Naive thymus-derived CD4-positive, alpha-beta T cell (primary cell): ENCODE data around the gene UBP1. TPM values are rescaled to one million over a fixed set of nuclear protein-coding genes. Genes with fewer than 3 reads are reported as not detected.
"Not testable (repeated sequence)": the region's sequence is repeated elsewhere in the genome, so short reads cannot be mapped to it uniquely, and the experiment has no call there.

Experiments
- ATAC-seq: fragments of 150-1000 bp; cut with Tn5 transposase; 2 replicates; pipeline ENCODE4 v1.10.0; 2021; ENCODE audit warnings: mild to moderate bottlenecking, moderate library complexity
- CTCF ChIA-PET: fragments of 350-600 bp; sonication (Branson Sonifier 250); formaldehyde crosslinking; loops from one replicate; lab custom pipeline; 2021; ENCODE audit warnings: antibody characterized with exemption; lab: Charles Lee
- POLR2A ChIA-PET: fragments of 350-600 bp; sonication (Branson Sonifier 250); formaldehyde crosslinking; loops from one replicate; lab custom pipeline; 2021; ENCODE audit warnings: antibody characterized with exemption, inconsistent platforms; lab: Charles Lee
- DNase-seq, 9 donors: peaks; one replicate each; pipeline versions ENCODE4 v3.0.0 to v3.0.0-alpha.2; 2020 to 2022; ENCODE audit warnings: mixed read lengths in 1 of 9
- H3K27ac ChIP-seq: one replicate; pipeline ENCODE4 v1.7.0; 2013; ENCODE audit warnings: mild to moderate bottlenecking, low read depth, low read length, moderate library complexity
- H3K27me3 ChIP-seq, 2 donors: one replicate each; pipeline ENCODE4 v1.7.0; 2013; ENCODE audit warnings: low read length in 2 of 2, mild to moderate bottlenecking in 2 of 2, moderate library complexity in 2 of 2; ENCODE audit not compliant: control insufficient read depth in 2 of 2, insufficient read depth in 2 of 2
- H3K36me3 ChIP-seq, 3 experiments: 1 replicate in 2 of 3; 2 replicates in 1 of 3; pipeline ENCODE4 v1.7.0; 2013; ENCODE audit warnings: low read length in 3 of 3, mild to moderate bottlenecking in 3 of 3, moderate library complexity in 1 of 3; ENCODE audit not compliant: insufficient read depth in 3 of 3, control insufficient read depth in 2 of 3
- H3K4me1 ChIP-seq, 2 donors: one replicate each; pipeline ENCODE4 v1.7.0; 2013; ENCODE audit warnings: low read length in 2 of 2, mild to moderate bottlenecking in 2 of 2, moderate library complexity in 1 of 2; ENCODE audit not compliant: control insufficient read depth in 2 of 2, insufficient read depth in 2 of 2
- H3K4me3 ChIP-seq: 2 replicates; pipeline ENCODE4 v1.7.0; 2013; ENCODE audit warnings: mild to moderate bottlenecking, low read length
- H3K9me3 ChIP-seq, 3 experiments: 1 replicate in 2 of 3; 2 replicates in 1 of 3; pipeline ENCODE4 v1.7.0; 2013; ENCODE audit warnings: low read length in 3 of 3; ENCODE audit not compliant: control insufficient read depth in 2 of 3
- H3K27ac Mint-ChIP-seq, 9 donors: one replicate each; pipeline ENCODE4 v1.8.0; 2020 to 2022; ENCODE audit warnings: mixed read lengths in 9 of 9, mild to moderate bottlenecking in 8 of 9, moderate library complexity in 5 of 9, inconsistent platforms in 2 of 9
- H3K27me3 Mint-ChIP-seq, 5 donors: one replicate each; pipeline ENCODE4 v1.8.0; 2021 to 2022; ENCODE audit warnings: mixed read lengths in 5 of 5, mild to moderate bottlenecking in 1 of 5
- H3K36me3 Mint-ChIP-seq, 5 donors: one replicate each; pipeline ENCODE4 v1.8.0; 2020 to 2022; ENCODE audit warnings: mixed read lengths in 5 of 5, mild to moderate bottlenecking in 3 of 5, inconsistent platforms in 1 of 5
- H3K4me1 Mint-ChIP-seq, 7 donors: one replicate each; pipeline ENCODE4 v1.8.0; 2020 to 2022; ENCODE audit warnings: mixed read lengths in 7 of 7, mild to moderate bottlenecking in 3 of 7, inconsistent platforms in 1 of 7
- H3K4me3 Mint-ChIP-seq, 10 donors: one replicate each; pipeline ENCODE4 v1.8.0; 2020 to 2022; ENCODE audit warnings: mild to moderate bottlenecking in 10 of 10, mixed read lengths in 10 of 10, moderate library complexity in 6 of 10, inconsistent platforms in 2 of 10
- H3K9me3 Mint-ChIP-seq, 11 donors: one replicate each; pipeline ENCODE4 v1.8.0; 2020 to 2022; ENCODE audit warnings: mixed read lengths in 11 of 11, mild to moderate bottlenecking in 4 of 11, inconsistent platforms in 1 of 11, moderate library complexity in 1 of 11
- intact Hi-C, 2 donors: fragments of 100-400 bp; cut with micrococcal nuclease; formaldehyde crosslinking; loops; one replicate each; pipeline ENCODE4 v1.15.1; 2023
- polyA plus RNA-seq, 2 donors: library from polyadenylated mRNA; unstranded; fragments of 300-500 nt; fragmentation: Illumina TruSeq; gene quantifications; one replicate each; pipeline ENCODE4 v1.2.3, GENCODE V29; 2021
- total RNA-seq, 6 experiments: library from RNA in 5 of 6; stranded (reverse) in 5 of 6; gene quantifications; 1 replicate in 5 of 6; 2 replicates in 1 of 6; pipeline ENCODE4 v1.2.3 and lab custom pipeline; 2021 to 2026

The UBP1 gene
- total and polyA plus RNA-seq, 7 experiments from 2014 or later: 9.9 to 116 (median 81.9) TPM

- Histone ChIP-seq H3K27me3 (no peaks in the 10 kb centered on the region), H3K36me3 (no peaks in the 10 kb centered on the region), H3K9me3 (no peaks in the 10 kb centered on the region), H3K4me3 (no peak overlapping the region), H3K4me1 (no peaks in the 10 kb centered on the region), H3K27ac (no peak overlapping the region)
- ATAC-seq (no peak), DNase-seq (no peak)
- intact Hi-C loops: loop anchor here in 1 of 2 donors (10.0 kb wide), 1 partner anchor 1053 kb away; the partner anchor contains the start of gene CMTM7
- ChIA-PET POLR2A (no interaction called here), CTCF (no interaction called here)
- Mint-ChIP-seq H3K4me3 (peak overlapping the region in 4 of 10 donors; percentile 14 to 85 (median 84)), H3K36me3 (peaks cover 0 to 2% (median 0%) of the 10 kb centered on the region in 5 donors), H3K27ac (peak overlapping the region in 1 of 9 donors; percentile 62), H3K27me3 (no peaks in the 10 kb centered on the region), H3K9me3 (peaks cover 0 to 12% (median 0%) of the 10 kb centered on the region in 11 donors), H3K4me1 (peaks cover 10 to 19% (median 17%) of the 10 kb centered on the region in 7 donors)
These were observed 7.8 kb upstream of the UBP1 start for GRCh38 chr3:33447958-33448357.

GRCh38 chr3:33447256-33447625 is 7.0 kb upstream of the UBP1 start:
- peak overlapping the region; percentile 30 for H3K4me3 ChIP-seq
- H3K27me3 ChIP-seq, DNase-seq, H3K27me3 Mint-ChIP-seq, H3K36me3 ChIP-seq, H3K9me3 Mint-ChIP-seq, H3K4me1 ChIP-seq, H3K36me3 Mint-ChIP-seq, POLR2A ChIA-PET, ATAC-seq, H3K9me3 ChIP-seq, H3K27ac ChIP-seq, CTCF ChIA-PET: not testable (repeated sequence)
- peaks cover 10 to 21% (median 19%) of the 10 kb centered on the region in 7 donors for H3K4me1 Mint-ChIP-seq
- H3K4me3 Mint-ChIP-seq: peak overlapping the region; percentile 77 to 88 (median 85)
- H3K27ac Mint-ChIP-seq: peak overlapping the region in 5 of 9 donors; percentile 3 to 63 (median 49)
- intact Hi-C loops: loop anchor here in 1 of 2 donors (10.0 kb wide), 1 partner anchor 1052 kb away; the partner anchor contains the start of gene CMTM7

GRCh38 chr3:33442190-33442589 is 2.0 kb upstream of the UBP1 start:
- peak overlapping the region in 9 of 10 donors; percentile 57 to 100 (median 100) for H3K4me3 Mint-ChIP-seq
- intact Hi-C loops: loop anchor here in 1 of 2 donors (5.0 to 10.0 kb wide), 2 partner anchors 1047 to 1910 kb away; partner anchors contain the start of genes CMTM7 and STT3B
- CTCF ChIA-PET: no interaction called here
- H3K27ac Mint-ChIP-seq: peak overlapping the region; percentile 99 to 100 (median 100)
- Histone ChIP-seq H3K4me3 (no peak overlapping the region), H3K27me3 (no peaks in the 10 kb centered on the region), H3K36me3 (no peaks in the 10 kb centered on the region), H3K4me1 (peaks cover 25 to 26% of the 10 kb centered on the region in 2 donors), H3K27ac (peak overlapping the region; percentile 91), H3K9me3 (no peaks in the 10 kb centered on the region)
- H3K27me3 Mint-ChIP-seq: no peaks in the 10 kb centered on the region
- peaks cover 0 to 2% (median 0%) of the 10 kb centered on the region in 11 donors for H3K9me3 Mint-ChIP-seq
- ATAC-seq: no peak
- no peaks in the 10 kb centered on the region for H3K36me3 Mint-ChIP-seq
- DNase-seq: no peak
- POLR2A ChIA-PET: interaction anchor here (1.0 to 3.1 kb wide), 3 partner anchors 33 to 356 kb away, joined by 3 to 21 read pairs (median 15); partner anchors contain the start of gene PDCD6IP
- H3K4me1 Mint-ChIP-seq: peaks cover 24 to 48% (median 45%) of the 10 kb centered on the region in 7 donors

GRCh38 chr3:33441225-33441976 is 1.2 kb upstream of the UBP1 start:
- Mint-ChIP-seq H3K27ac (peak overlapping the region; percentile 99 to 100 (median 100)), H3K9me3 (no peaks in the 10 kb centered on the region), H3K4me3 (peak overlapping the region; percentile 93 to 100 (median 100)), H3K4me1 (peaks cover 27 to 48% (median 45%) of the 10 kb centered on the region in 7 donors), H3K27me3 (no peaks in the 10 kb centered on the region), H3K36me3 (no peaks in the 10 kb centered on the region)
- Histone ChIP-seq H3K9me3 (no peaks in the 10 kb centered on the region), H3K4me3 (peak overlapping the region; percentile 82), H3K27ac (peak overlapping the region; percentile 91), H3K36me3 (no peaks in the 10 kb centered on the region), H3K4me1 (peaks cover 27 to 29% of the 10 kb centered on the region in 2 donors), H3K27me3 (no peaks in the 10 kb centered on the region)
- ATAC-seq (peak; percentile 2), DNase-seq (no peak)
- intact Hi-C loops: loop anchor here (2.0 to 10.0 kb wide), 9 partner anchors 327 to 1909 kb away; partner anchors contain the start of genes GPD1L (in 2 of the 2), CMTM6 (in 1 of the 2), CMTM7 (in 1 of the 2) and CRTAP (in 1 of the 2)
- ChIA-PET POLR2A (interaction anchor here (0.7 to 3.8 kb wide), 9 partner anchors 12 to 397 kb away, joined by 3 to 21 read pairs (median 5); partner anchors contain the start of gene PDCD6IP), CTCF (no interaction called here)

- ATAC-seq: peak; percentile 2
- H3K9me3 Mint-ChIP-seq: no peaks in the 10 kb centered on the region
- peak overlapping the region; percentile 91 for H3K27ac ChIP-seq
- no peaks in the 10 kb centered on the region for H3K36me3 ChIP-seq
- H3K36me3 Mint-ChIP-seq: no peaks in the 10 kb centered on the region
- peak overlapping the region; percentile 93 to 100 (median 100) for H3K4me3 Mint-ChIP-seq
- no peaks in the 10 kb centered on the region for H3K27me3 ChIP-seq
- peak overlapping the region in 8 of 9 donors; percentile 90 to 100 (median 100) for H3K27ac Mint-ChIP-seq
- no peaks in the 10 kb centered on the region for H3K27me3 Mint-ChIP-seq
- ChIA-PET CTCF (interaction anchor here (1.1 kb wide), 1 partner anchor 26 kb away, joined by 3 read pairs; no protein-coding TSS in a partner anchor), POLR2A (interaction anchor here (0.9 to 3.8 kb wide), 6 partner anchors 10 to 1015 kb away, joined by 3 to 21 read pairs (median 10); partner anchors contain the start of gene PDCD6IP)
- H3K4me3 ChIP-seq: peak overlapping the region; percentile 82
- peaks cover 29 to 62% (median 57%) of the 10 kb centered on the region in 7 donors for H3K4me1 Mint-ChIP-seq
- peaks cover 35 to 39% of the 10 kb centered on the region in 2 donors for H3K4me1 ChIP-seq
- no peaks in the 10 kb centered on the region for H3K9me3 ChIP-seq
- intact Hi-C loops: loop anchor here (1.0 to 10.0 kb wide), 15 partner anchors 52 to 1907 kb away; partner anchors contain the start of genes CLASP2 (in 2 of the 2), CNOT10 (in 2 of the 2), CRTAP (in 2 of the 2) and DYNC1LI1 (in 2 of the 2)
- DNase-seq: peak in 8 of 9 donors; percentile 24 to 39 (median 30)
These were observed 468 bp downstream of the UBP1 start for GRCh38 chr3:33439546-33440327.
